22Rv1 (cell line): ENCODE data around the gene MPPED2.

ENCODE experiments used
- ZFX ChIP-seq: fragments of 450-650 bp; IDR thresholded peaks from 2 replicates; pipeline ENCODE4 v1.6.1; 2017; ENCODE audit warnings: antibody characterized with exemption, borderline replicate concordance
- TF ChIP-seq, protein P1 (sequence below): fragments of 450-650 bp; IDR thresholded peaks from 2 replicates; pipeline ENCODE4 v1.5.1; 2017; ENCODE audit warnings: mild to moderate bottlenecking

DNA sequence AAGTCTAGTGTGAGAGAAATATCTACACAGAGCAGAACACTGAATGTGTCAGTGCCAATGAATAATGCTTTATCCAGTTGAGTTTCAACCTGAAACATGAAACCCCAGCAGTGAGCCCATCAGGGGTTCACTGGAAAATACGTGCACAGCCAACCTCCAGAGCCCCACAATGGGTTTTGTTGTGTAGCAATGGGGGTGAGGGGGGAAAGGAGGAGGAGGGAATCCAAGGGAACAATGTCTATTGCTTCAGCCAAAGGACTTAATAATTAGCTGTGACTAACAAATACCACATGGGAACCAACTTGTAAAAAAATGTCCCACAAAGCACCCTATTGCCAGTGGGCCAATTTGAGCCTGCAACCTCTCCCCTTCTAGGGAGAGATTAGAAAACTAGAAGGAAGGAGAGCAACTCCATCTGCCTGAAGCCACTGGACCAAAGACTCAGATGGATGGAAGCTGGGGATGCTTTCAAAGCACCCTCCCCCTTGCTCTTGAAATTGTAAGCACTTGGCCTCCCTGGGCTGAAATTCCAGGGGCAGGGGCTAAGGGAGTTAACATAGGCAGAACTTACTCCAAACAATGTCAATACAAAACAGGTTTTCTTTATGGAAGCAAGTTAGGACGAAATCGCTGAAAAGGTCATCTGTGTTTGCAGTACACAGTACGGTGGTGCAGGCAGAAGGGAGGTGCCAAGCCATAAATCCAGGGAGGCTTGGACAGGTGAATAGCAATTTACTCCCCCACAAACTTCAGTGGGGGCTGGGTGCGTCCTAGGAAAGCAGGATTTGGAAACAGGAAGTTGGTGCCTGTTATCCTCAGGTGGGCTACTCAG is 163.5 kb downstream of the MPPED2 start:
- TF ChIP-seq, protein P1, sequence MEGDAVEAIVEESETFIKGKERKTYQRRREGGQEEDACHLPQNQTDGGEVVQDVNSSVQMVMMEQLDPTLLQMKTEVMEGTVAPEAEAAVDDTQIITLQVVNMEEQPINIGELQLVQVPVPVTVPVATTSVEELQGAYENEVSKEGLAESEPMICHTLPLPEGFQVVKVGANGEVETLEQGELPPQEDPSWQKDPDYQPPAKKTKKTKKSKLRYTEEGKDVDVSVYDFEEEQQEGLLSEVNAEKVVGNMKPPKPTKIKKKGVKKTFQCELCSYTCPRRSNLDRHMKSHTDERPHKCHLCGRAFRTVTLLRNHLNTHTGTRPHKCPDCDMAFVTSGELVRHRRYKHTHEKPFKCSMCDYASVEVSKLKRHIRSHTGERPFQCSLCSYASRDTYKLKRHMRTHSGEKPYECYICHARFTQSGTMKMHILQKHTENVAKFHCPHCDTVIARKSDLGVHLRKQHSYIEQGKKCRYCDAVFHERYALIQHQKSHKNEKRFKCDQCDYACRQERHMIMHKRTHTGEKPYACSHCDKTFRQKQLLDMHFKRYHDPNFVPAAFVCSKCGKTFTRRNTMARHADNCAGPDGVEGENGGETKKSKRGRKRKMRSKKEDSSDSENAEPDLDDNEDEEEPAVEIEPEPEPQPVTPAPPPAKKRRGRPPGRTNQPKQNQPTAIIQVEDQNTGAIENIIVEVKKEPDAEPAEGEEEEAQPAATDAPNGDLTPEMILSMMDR: no peak
- TF ChIP-seq ZFX: no peak
